Stimulated activated naive CD4-positive, alpha-beta T cell treated with Interleukin-2 at 50 U/mL for 16 hours (primary cell): ENCODE results near the gene EP300.
"Not testable (repeated sequence)": the region's sequence is repeated elsewhere in the genome, so short reads cannot be mapped to it uniquely, and the experiment has no call there.

Experiments used
- DNase-seq: peaks from one replicate; lab custom pipeline; 2025; lab: John Stamatoyannopoulos, UW

The EP300 gene

DNA sequence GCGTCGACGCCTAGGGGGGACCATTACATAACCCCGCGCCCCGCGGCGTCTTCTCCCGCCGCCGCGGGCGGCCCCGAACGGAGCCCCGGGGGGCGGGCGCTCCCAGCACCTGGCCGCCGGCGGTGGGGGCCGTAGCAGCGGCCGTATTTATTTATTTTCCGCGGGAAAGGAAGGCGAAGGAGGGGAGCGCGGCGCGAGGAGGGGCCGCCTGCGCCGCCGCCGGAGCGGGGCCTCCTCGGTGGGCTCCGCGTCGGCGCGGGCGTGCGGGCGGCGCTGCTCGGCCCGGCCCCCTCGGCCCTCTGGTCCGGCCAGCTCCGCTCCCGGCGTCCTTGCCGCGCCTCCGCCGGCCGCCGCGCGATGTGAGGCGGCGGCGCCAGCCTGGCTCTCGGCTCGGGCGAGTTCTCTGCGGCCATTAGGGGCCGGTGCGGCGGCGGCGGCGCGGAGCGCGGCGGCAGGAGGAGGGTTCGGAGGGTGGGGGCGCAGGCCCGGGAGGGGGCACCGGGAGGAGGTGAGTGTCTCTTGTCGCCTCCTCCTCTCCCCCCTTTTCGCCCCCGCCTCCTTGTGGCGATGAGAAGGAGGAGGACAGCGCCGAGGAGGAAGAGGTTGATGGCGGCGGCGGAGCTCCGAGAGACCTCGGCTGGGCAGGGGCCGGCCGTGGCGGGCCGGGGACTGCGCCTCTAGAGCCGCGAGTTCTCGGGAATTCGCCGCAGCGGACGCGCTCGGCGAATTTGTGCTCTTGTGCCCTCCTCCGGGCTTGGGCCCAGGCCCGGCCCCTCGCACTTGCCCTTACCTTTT lies at the start of gene EP300:
TSS of gene EP300 (plus strand) at position 570 of the 795 bp plus-strand sequence. CDS start 413 bp downstream, outside the sequence.
- peak; percentile 87 for DNase-seq

DNA sequence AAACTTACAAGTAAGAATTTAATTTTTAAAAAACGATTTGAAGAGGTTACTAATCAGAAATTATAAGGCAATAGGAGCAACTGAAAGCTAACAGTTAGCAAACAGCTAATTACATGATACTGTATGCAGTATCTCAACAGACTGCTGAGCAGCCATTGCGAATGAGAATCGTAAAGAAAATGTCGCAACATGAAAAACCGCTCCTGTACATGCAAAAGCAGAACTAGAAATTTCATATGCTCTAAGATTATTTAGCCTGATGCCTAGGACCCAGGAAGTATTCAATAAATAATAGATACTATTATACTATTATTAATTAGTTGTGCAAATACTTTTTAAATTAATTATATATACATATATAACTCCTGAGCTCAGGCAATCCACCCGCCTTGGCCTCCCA lies 48.7 kb upstream of the EP300 start:
- DNase-seq = no peak

DNA sequence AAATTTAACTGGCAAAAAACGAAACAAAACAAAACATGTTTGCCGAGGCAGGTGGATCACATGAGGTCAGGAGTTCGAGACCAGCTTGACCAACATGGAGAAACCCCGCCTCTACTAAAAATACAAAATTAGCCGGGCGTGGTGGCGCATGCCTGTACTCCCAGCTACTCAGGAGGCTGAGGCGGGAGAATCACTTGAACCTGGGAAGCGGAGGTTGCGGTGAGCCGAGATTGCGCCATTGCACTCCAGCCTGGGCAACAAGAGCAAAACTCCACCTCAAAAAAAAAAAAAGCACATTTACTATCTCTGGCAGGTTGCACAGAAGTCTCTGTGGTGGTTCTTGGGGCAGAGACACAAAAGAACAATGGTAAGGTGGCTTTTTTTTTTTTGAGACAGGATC lies 46.8 kb upstream of the EP300 start:
- not testable (repeated sequence) for DNase-seq

DNA sequence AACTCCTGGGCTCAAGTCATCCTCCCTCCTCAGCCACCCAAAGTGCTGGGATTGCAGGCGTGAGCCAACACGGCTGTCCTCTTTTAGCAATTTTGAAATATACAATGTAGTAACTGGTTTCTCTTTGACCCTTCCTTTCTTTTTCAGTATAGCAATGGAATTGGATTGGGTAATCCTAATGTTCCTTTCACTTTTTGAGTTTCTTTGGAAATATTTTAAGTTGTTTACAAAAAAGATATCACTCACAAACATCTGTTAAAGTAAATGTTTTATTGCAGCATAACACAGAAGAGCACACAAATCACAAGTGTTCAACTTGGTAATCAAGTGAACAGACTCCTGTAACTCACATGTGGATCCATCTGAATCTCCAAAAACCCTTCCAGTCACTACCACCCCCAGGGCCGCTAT lies 44.6 kb upstream of the EP300 start:
- DNase-seq = no peak

DNA sequence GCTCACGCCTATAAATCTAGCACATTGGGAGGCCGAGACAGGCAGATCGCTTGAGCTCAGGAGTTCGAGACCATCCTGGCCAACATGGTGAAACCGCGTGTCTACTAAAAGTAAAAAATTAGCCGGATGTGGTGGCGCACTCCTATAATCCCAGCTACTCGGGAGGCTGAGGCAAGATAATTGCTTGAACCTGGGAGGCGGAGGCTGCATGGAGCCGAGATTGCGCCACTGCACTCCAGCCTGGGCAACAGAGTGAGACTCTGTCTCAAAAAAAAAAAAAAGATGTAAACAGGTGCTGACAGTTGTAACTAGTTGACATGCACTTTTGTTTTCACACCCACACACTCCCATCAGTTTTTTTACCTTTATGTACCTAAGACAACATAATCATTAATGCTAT lies 44.0 kb upstream of the EP300 start:
- DNase-seq = not testable (repeated sequence)

DNA sequence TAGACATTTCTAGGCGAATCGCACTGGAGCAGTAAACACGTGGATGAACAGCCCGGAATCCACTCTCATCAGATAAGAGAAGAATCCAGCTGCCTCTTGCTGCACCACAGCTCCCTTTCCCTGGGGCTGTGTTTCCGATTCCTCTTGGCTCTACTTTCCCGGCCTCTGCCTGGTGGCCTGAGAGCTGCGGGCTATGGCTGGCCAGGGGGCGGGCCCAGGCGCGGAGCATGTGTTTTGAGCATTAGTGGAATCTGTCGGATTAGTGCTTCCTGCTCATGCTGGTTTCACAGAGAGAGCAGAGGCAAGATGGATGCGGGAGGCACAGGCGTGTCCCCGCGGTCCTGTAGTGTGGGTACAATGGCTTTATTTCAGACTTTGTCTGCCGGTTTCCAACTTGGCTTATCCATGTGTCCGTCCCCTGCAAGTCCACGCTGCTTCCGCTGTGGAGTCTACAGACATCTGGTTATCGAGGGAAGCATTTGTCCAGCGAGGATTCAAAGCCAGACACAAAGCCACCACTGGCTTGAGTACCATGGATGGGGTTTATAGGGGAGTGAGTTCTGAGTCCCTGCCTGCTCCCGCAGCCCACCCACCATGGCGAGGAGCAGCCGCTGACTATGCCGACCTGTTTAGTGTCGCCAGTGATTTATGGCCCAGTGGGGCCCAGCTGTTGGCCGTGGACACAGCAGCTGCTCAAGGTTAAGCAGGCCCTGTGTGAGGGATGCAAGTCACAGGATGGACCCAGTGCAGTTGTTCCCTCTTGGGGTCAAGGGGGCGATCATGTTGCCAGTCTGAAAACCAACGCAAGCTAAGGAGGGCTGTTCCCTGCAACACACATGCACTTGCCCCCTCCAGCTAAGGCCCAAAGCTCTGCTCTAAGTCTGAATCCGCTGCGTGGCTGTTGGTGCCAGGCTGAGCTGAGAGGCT lies 43.3 kb upstream of the EP300 start:
- no peak for DNase-seq

DNA sequence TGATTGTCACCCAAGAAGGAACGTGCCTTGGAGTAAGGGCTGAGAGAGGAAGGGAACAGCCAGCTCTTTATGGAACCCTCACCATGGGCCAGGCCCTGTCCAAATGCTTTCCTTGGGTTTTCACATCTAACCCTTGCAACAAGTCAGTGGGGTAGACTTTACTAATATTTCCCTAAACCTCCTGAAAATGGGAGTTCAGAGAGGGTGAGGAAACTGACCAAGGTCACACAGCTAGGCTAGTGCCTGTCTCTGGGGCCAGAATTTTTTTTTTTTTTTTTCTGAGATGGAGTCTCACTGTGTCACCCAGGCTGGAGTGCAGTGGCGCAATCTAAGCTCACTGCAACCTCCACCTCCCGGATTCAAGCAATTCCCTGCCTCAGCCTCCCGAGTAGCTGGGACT lies 42.6 kb upstream of the EP300 start:
- not testable (repeated sequence) for DNase-seq

DNA sequence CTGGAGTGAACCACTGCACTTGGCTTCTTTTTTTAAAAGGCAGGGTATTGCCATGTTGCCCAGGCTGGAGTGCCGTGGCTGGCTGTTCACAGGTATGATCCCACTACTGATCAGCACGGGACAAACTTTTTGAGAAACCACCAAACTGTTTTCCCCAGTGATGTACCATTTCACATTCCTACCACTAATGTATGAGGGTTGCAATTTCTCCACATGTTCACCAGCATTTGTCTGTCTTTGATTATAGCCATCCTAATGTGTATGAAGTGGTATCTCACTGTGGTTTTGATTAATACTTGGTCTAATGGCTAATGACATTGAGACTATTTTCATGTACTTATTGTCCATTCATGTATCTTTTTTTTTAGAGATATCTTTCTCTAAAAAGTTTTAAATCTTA lies 41.5 kb upstream of the EP300 start:
- DNase-seq = no peak

DNA sequence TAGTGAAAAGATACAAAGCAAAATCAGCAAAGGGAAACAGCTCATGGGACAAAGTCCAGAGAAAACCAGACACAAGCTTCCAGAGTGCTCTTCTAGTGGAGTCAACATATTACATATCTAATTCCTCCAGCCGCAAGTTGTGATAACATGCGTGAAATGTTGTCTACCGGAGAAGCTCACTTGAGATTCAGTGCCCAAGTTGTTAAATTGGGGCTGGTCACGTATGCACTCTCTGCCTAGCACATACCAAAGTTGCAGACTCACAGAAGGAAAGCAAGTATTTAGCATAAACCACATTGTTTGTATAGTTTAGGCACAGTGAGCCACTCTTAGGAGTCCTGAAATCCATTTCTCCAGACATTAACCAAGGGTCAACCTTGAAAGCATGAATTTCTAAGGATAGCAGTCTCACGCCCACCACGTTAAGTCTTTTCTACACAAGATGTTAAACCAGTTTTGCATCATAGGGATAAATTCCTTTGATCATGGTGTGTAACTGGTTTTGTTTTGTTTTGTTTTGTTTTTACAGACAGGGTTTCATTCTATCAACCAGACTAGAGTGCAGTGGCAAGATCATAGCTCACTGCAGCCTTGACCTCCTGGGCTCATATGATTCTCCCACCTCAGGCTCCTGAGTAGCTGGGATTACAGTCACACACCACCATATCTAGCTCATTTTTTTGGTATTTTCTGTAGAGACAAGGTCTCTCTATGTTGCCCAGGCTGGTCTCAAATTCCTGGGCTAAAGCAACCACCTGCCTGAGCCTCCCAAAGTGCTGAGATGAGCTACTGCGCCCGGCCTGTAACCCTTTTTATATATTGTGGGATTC lies 39.5 kb upstream of the EP300 start:
- no peak for DNase-seq

DNA sequence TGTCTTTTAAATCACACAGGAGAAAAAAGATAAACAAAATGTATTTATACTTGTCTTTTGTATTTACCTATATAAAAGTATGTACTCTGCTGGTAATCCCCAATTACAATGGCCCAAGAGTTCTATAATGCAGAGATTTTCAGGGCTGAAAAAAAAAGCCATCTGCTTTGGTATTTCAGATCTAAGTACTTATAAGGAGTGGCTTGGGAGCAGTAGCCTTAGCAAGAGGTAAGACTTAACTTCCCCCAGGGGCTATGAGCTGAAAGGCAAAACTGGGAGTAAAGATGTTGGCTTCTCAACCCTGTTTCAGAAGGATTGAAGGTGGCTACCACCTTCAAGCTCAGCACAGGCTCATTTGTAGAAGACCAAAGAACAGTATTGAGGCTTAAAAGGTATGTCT lies 35.3 kb upstream of the EP300 start:
- no peak for DNase-seq

DNA sequence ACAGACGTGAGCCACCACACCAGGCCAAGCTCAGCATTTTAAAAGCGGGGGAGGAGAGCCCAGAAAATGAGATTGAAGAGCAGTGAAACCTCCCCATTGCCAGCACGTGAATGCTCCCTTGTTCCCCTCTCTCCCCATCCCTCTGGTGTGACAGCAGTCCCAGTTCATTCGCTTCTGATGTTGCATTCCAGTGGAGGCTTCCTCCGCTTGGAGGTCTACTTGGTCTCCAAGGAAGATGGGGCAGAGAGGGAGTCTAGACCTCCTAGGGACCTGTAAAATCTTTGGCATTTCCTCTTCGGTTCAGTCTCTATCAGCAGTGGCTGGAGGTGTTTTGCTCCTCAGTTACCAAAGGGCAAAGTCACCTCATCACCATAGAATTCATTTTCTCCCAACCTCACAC lies 30.2 kb upstream of the EP300 start:
- DNase-seq = no peak

DNA sequence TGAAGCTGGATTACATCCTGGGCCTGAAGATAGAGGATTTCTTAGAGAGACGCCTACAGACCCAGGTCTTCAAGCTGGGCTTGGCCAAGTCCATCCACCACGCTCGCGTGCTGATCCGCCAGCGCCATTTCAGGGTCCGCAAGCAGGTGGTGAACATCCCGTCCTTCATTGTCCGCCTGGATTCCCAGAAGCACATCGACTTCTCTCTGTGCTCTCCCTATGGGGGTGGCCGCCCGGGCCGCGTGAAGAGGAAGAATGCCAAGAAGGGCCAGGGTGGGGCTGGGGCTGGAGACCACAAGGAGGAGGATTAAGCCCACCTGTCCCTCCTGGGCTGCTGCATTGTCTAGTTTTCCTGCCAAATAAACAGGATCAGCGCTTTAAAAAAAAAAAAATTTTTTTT lies 28.1 kb upstream of the EP300 start:
- not testable (repeated sequence) for DNase-seq

DNA sequence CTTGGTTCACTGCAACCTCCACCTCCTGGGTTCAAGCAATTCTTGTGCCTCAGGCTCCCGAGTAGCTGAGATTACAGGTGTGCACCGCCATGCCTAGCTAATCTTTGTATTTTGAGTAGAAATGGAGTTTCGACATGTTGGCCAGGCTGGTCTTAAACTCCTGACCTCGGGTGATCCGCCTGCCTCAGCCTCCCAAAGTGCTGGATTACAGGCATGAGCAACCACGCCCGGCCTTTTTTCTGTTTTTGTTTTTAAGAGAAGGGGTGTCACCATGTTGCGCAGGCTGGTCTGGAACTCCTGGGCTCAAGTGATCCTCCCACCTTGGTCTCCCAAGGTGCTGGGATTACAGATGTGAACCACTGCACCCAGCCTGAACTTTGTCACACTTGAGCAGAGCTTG lies 26.1 kb upstream of the EP300 start:
- DNase-seq = not testable (repeated sequence)

DNA sequence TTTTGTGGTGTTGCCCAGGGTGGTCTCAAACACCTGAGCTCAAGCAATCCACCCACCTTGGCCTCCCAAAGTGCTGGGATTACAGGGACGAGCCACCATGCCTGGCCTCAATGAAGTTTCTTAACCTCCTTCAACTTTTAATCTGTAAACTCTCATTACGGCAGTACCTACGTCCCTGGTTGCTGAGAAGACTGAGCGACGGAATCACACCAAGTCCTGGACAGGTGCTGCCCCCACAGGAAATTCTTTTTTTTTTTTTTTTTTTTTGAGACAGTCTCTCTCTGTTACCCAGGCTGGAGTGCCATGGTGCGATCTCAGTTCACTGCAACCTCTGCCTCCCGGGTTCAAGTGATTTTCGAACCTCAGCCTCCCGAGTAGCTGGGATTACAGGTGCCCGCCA lies 24.4 kb upstream of the EP300 start:
- DNase-seq = not testable (repeated sequence)

DNA sequence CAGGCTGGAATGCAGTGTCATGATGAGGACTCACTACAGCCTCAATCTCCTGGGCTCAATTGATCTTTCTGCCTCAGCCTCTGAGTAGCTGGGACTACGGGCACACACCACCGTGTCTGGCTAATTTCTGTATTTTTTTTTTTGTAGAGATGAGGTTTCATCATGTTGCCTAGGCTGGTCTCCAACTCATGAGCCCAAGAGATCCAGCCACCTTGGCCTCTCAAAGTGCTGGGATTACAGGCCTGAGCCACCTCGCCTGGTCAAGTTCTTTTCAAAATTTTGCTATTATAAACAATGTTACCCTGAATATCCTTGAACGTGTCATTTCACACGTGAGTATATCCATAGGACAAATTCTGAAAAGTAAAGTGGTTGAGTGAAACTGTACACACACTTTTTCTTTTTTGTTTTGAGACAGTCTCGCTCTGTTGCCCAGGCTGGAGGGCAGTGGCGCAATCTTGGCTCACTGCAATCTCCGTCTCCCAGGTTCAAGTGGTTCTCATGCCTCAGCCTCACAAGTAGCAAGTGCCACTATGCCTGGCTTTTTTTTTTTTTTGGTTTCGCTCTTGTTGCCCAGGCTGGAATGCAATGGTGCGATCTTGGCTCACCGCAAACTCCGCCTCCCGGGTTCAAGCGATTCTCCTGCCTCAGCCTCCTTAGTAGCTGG lies 21.6 kb upstream of the EP300 start:
- no peak for DNase-seq

DNA sequence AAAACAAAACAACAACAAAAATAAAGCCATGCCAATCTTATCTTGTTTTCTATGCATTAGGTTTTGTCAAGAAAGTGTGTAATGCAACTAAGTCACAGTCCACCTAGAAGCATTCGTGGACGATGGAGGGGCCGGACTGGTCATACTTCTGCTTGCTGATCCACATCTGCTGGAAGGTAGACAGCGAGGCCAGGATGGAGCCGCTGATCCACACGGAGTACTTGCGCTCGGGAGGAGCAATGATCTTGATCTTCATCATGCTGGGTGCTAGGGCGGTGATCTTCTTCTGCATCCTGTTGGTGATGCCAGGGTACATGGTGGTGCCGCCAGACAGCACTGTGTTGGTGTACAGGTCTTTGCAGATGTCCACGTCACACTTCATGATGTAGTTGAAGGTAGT lies 18.3 kb upstream of the EP300 start:
- DNase-seq = no peak

DNA sequence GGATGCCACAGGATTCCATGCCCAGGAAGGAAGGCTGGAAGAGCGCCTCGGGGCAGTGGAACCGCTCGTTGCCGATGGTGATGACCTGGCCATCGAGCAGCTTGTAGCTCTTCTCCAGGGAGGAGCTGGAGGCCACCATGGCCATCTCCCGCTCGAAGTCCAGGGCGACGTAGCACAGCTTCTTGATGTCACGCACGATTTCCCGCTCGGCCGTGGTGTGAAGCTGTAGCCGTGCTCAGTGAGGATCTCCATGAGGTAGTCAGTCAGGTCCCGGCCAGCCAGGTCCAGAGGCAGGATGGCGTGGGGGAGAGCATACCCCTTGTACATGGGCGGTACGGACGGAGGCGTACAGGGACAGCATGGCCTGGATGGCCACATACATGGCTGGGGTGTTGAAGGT lies 17.9 kb upstream of the EP300 start:
- DNase-seq = no peak

DNA sequence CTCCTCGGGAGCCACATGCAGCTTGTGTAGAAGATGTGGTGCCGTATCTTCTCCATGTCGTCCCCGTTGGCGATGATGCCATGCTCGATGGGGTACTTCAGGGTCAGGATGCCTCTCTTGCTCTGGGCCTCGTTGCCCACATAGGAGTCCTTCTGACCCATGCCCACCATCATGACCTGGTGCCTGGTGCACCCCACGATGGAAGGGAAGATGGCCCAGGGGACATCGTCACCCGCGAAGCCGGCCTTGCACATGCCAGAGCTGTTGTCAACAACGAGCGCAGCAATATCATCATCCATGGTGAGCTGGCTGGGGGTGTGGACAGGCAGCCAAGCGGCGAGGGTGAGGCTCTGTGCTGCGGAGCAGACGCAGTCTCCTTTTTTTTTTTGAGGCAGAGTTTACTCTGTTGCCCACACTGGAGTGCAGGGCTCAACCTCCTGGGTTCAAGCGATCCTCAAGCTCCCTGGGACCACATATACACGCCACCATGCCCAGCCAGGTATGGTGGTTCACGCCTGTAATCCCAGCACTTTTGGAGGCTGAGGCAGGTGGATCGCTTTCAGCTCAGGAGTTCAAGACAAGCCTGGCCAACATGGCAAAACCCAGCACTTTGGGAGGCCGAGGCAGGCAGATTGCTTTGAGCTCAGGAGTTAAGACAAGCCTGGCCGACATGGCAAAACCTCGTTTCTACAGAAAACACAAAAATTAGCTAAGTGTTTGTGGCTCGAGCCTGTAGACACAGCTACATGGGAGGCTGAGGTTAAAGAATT lies 17.3 kb upstream of the EP300 start:
- DNase-seq = no peak

DNA sequence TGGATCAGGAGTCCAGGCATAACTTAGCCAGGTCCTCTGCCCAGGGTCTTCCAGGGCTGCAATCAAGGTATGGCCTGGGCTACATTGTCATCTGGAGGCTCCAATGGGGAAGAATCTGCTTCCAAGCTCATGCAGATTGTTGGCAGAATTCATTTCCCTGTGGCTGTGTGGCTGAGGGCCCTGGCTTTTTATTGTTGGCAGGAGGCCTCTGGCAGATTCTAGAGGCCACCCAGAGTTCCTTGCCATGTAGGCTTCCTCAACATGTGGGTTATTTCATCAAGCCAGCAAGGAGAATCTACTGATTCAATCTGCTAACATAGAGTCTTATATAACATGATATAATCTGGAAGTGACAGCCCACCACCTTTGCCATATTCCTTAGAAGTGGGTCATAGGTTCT lies 16.4 kb upstream of the EP300 start:
- no peak for DNase-seq

DNA sequence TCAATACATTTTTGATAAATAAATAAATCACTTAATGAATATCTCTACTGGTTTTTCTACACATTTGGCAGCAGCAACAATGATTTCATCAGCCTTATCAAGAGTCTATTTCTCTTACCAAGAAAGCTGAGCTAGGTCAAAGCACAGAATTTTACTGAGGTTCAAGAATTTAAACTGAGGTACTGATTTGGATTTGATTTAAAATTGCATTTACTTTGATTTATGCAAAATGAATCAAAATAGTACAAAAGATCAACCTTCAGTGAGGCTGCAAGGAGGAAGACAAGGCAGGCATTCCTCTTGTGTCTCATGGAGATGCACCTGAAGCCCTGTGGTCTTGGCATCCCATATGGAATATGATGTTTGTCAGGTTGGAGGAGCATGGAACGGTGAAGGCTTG lies 15.5 kb upstream of the EP300 start:
- no peak for DNase-seq

DNA sequence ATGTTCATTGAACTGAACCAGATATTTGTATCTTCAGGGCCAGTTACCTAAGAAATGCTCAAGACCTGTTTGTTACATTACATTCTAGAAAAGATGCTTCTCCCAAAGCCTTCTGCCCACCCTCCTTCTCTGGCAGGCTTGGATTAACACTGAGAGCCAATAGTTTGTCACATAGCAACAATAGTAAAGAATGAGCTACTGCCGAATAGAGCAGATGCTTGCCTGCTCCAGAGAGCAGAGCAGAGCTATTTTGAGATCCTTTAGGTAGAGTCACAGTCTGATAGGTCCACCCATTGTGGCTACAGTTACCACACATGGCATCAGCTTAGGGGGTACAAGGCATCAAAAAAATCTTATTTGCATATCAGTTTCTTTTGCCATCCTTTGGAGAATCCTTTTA lies 13.5 kb upstream of the EP300 start:
- no peak for DNase-seq
